Measurements from ENCODE around the gene SERF2.
"Not testable (repeated sequence)": the region's sequence is repeated elsewhere in the genome, so short reads cannot be mapped to it uniquely, and the experiment has no call there.

The SERF2 gene

DNA sequence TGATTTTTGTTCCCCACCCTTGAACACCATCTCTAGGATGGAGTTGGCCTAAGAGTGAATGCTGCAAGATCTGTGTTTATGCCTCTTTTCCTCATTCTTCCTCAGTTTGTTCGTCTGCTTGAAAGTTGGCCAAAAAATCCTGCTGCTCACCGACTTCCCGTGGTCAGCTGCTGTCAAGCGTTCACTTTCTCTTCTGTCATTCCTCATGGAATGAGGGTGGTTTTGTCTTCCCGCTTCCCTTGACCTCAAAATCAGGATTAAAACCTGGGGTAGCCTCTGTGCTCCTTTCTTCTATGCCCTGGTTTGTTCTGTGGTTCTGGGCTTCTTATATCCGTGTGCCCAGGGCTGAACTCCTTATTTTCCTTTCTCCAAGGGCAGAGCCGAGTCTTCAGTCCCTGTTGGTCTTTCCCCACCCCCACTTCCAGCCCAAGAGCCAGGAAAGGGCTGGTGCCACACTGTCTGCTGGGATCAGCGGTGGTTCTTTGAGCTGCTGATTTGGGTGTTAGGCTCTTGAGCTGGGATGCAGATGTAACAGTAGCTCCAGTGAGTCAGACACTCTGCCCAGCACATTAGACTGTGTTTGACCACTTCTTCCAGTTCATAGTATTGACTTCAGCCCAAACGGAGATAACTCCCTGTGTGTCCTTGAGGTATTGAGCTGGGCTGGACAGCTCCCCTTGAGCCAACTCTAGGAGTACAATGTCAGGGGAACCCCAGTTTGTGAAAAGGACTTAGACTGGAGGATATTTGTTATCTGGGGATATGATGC, 2.3 kb downstream of the SERF2 start:
- DNase-seq, result no peak

DNA sequence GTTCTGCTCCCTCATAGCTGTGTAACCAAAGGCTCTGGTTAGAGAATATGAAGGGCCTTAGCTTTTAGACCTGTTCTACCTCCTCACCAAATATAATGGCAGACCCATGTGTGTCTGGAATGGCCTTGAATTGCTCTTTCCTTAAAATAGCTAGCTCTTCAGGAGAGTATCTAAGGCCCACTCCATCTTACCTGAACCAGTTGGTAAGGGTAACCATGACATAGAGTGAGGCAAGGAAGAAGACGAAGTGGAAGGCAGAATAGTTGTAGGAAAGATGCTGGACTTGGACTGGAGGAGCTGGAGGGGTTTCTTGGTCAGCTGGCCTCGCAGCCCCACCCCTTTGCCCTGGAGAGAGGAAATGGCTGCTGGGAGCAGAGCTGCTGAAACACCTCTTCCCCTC, 3.1 kb downstream of the SERF2 start:
- DNase-seq, result no peak

DNA sequence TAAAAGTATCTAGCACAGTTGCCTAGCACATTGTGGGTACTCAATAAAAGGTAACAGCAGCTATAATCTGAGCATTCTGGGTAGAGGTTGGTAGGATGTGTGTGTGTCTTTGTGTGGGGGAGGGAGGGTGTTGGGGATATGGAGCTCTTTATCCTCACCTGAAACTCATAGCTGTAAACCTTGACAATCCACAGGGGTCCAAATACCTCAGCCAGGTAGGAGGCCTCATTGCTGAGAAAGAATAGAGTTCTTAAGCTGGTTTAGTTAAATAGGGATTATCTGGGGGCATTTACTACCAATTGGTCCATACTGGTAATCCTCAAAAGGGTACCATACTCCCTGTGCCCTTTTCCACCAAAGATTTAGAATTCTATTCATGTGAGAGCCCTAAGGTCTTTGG, 3.9 kb downstream of the SERF2 start:
- no peak for DNase-seq

DNA sequence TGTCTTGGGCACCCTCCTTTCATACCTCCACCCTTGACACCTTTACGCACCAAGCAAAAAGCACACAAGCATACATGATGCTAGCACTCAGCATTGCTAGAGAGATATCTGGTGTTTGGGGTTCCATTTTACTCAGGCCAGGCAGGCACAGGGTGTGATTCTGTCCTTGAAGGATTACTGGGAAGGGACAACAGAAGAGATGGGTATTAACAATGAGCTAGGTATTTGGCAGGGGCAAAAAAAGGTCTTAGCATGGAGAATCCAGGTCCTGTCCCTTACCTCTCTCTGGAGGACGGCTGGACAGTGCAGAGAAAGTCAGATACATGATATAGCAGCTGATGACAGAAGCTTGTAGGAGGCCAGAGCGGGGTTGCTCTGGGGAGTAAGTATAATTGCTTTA, 4.4 kb downstream of the SERF2 start:
- DNase-seq, result no peak

DNA sequence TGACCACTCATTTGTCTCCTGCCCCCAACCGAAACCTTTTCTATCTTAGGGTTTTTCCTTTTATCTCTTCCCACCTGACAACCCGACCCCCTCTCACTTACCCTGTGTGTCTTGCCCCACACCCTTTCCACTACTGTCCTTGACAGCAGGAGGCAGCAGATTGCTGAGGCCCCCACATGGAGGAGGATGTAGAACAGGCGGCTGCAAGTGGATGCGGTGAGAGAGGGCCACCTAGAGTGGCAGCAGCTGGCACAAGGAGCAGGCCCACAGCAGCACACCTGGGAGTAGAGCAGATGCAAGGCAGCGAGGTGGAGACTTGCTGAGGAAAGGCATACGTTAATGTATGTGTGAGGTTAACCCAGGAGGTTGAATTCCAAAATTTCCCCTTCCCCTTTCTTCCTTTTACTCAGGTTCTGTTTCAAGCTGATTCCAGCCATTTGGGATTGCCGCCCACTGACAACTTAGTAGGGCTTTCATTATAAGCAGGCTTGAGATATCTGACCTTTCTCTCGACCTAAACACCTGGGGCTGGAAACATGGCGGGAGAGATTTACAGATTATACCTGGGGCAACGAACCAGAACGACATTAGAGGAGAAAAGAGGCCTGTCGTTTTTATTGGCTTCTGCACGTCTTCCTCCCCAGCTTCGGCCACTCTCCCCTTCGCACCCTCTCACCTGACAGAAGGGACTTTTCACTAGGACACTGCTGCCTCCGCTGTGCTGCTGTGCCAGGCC, 7.3 kb downstream of the SERF2 start:
- DNase-seq, result no peak

DNA sequence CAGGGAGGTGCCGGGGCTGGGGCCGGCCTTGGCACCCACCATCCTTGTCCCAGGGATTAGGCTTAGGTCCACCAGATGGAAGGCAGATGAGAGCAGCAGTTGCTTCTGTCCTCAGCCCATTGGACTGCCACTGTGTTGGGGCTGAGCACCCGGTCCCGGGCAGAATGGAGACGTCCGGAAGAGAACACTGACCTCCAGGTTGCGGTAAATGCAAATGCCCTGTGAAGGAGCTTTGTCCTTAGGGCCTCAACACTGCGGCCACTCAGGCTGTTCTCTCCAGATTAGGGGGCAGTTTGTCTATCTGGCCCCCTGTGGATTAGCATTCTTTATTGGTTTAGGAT, 7.8 kb downstream of the SERF2 start, which contains the start of gene SERINC4:
Gene SERINC4, minus strand, starts transcription at position 276 of the 341 bp plus-strand sequence. Its CDS starts 234 bp downstream, at position 42.
- DNase-seq, result no peak

DNA sequence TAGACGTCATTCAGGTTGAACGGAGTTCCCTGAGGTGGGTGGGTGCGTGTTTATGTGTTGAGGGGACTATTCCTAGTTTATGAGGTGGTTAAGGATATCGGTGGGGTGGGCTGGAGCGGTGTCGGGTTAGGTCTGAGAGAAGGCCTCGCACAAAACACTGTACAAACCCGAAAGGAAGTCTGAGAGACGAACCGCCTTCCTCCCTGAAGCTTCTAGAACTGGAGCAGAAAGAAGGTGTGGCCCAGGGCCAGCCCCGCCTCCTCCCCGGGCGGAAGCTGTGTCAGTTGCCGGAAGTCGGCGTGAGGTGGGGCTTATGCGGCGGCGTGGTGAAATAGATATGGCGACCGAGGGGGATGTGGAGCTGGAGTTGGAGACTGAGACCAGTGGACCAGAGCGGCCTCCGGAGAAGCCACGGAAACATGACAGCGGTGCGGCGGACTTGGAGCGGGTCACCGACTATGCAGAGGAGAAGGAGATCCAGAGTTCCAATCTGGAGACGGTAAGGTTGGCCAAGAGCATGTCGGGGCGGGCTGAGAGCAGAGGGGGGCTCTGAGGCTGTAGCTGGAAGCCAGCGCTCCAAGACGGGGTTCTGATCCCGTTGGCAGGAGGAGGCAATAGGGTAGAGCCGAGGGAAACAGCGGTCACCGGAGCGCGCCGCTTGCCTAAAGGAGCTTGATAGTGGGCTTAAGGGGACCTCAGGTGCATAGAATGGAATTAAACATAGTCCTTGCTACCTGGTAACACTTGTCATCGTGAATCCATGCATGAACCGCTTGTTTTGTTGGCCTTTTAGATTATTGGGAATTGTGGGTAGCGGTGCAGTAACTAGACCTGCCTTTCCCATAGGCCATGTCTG, 8.4 kb downstream of the SERF2 start, which contains the start of gene HYPK:
Gene HYPK, plus strand, starts transcription at position 314 of the 856 bp plus-strand sequence. Its CDS starts 24 bp downstream, at position 338.
- peak; percentile 23 for DNase-seq

DNA sequence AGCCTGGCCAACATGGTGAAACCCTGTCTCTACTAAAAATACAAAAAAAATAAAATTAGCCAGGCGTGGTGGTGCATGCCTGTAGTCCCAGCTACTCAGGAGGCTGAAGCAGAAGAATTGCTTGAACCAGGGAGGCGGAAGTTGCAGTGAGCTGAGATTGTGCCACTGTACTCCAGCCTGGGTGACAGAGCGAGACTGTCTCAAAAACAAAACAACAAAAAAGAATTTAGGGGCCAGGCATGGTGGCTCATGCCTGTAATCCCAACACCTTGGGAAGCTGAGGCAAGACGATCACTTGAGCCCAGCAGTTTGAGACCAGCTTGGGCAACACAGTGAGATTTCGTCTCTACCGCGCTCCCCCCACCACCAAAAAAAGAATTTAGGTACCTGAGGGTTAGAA, 10.6 kb downstream of the SERF2 start:
- DNase-seq, result not testable (repeated sequence)

DNA sequence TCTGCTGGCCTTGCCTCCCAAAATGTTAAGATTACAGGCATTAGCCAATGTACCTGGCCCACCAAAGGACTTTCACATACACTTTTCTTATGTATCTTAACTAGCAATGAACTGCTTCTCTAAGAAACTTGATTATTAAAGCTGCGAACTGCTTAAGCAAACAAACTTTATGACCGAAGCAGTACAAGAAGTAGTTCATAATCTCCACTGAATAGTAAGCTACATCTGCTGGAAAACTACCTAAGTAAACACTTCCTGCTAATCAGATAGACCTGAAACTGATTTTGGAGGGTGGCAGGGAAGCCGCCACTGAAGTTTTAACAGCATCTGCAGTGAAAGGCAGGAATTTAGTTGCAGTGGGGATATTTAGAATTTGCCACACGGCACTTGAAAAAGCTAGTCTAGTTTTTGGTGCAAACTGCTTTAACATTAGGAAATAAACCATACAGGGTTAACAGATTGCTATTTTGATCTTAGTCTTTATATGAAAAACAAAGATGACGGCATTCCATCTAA, 16.4 kb downstream of the SERF2 start:
- no peak for DNase-seq

DNA sequence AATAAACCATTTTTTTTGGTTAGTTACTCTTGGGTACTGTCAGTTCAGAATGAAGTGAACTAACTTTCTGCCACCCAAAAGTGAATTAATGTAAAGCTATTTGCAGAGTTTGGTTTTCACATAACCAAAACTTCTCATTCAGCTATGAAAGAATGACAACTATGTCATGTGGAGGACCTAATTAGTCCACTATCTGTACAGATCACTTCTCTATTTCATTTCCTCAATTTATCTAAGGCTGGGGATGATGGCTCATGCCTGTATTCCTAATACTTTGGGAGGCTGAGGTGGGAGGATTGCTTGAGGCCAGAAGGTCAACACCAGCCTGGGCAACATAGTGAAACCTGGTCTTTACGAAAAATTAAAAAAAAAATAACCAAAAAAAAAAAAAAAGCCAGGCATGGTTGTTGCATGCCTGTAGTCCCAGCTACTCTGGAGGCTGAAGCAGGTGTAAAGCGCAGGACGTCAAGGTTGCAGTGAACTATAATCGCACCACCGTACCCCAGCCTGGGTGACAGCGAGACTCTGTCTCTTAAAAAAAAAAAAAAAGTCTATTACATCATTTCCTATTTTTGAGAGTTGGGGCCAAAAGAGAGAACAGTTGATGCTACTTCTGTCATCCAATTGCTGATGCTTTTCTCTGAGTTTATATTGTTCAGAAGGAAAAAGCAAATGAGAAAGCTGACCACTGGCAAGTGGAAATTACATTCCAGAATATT, 17.0 kb downstream of the SERF2 start:
- DNase-seq, result no peak

DNA sequence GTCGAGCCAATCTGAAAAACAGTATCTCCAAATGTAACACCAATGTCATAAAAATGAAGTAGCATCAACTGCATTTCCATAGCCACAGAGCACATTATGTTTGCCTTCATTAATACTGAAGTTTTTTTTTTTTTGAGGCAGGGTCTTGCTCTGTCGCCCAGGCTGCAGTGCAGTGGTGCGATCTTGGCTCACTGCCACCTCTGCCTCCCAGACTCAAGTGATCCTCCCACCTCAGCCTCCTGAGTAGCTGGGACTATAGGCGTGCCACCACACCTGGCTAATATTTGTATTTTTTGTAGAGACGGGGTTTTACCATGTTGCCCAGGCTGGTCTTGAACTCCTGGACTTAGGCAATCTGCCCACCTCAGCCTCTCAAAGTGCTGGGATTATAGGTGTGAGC, 22.9 kb downstream of the SERF2 start:
- not testable (repeated sequence) for DNase-seq

DNA sequence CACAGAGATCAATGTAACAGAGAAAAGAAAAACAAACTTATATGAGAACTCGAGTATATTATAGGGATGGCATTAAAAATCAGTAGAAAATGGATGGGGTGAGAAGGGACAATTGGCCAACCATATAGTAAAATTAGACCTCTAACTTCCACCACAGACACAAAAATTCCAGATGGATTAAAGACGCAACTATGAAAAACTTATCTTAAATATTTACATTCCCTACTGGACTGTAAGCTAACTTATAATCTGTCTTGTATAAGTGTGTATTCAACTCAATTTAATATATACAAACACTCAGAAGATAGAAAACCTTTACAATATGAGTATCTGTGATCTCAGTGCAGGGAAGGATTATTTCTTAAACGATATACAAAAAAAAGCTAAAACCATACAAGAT, 29.4 kb downstream of the SERF2 start:
- DNase-seq, result no peak

DNA sequence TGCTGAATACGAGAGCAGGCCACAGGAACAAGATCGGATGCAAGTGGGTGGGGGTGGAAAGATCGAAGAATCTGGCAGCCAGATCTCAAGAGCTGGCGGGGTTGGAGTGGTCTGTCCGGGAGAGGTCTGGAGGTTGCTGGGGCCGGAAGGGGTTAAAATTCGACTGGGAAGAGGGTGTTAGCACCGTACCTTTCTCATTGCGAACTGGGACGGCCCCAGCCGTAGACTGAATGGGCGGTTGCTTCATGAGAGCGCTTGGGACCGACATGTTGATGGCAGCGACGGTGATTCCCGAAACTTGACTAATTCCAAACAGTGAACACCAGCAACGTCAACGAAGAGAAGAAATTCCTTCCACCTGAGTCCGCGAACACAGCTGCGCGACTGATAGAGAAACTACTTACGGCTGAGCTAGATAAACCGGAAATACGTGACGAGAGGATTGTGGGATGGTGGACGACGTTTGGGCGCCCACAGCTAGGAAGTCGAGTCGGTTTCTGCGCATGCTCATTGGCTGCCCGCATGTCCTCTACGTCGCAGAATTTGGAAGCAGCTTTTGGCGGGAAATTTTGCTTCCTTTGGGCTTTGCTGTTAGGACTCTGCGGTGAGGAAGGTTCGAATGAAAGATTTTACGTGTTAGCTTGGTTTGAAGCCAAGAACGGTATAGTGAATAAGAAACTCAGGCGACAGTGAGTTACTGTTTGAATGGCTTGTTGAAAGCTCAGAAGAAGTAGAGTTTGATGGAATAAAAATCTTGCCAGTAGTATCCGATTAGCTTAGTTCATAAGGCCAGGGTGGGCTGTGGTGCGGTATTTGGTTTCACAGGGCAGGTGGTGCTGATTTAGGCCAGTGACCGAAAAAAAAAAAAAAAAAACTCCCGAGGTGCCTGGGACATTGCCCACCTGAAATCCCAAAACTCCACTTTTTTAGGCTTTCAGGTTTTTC, 32.5 kb downstream of the SERF2 start, which contains the start of gene MFAP1:
Gene MFAP1, minus strand, starts transcription at position 389 of the 945 bp plus-strand sequence. Its CDS starts 121 bp downstream, at position 268.
- peak; percentile 71 for DNase-seq

DNA sequence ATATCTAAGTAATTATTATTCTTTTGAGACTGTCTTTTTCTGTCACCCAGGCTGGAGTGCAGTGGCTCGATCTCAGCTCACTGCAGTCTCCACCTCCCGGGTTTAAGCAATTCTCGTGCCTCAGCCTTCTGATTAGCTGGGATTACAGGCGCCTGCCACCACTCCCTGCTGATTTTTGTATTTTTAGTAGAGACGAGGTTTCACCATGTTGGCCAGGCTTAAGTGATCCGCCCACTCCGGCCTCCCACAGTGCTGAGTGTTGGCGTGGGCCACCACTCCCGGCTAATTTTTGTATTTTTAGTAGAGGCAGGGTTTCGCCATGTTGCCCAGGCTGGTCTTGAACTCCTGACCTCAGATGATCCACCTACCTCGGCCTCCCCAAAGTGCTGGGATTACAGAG, 33.2 kb downstream of the SERF2 start:
- not testable (repeated sequence) for DNase-seq

DNA sequence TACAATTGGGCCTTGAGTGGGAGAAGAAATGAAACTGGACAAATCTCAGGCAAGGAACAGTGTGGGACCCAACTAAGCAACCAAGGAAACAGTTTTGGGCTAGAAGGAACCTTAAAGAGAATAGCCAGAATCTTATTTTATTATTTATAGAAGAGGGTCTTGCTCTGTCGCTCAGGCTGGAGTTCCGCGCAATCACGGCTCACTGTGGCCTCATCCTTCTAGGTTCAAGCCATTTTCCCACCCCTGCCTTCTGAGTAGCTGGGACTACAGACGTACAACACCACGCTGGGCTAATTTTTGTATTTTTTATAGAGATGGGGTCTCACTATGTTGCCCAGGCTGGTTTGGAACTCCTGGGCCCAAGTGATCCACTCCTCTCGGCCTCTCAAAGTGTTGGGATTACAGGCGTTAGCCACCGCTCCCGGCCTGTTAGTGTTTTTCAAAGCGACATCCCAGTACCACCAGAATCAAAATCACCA, 33.9 kb downstream of the SERF2 start:
- no peak for DNase-seq

DNA sequence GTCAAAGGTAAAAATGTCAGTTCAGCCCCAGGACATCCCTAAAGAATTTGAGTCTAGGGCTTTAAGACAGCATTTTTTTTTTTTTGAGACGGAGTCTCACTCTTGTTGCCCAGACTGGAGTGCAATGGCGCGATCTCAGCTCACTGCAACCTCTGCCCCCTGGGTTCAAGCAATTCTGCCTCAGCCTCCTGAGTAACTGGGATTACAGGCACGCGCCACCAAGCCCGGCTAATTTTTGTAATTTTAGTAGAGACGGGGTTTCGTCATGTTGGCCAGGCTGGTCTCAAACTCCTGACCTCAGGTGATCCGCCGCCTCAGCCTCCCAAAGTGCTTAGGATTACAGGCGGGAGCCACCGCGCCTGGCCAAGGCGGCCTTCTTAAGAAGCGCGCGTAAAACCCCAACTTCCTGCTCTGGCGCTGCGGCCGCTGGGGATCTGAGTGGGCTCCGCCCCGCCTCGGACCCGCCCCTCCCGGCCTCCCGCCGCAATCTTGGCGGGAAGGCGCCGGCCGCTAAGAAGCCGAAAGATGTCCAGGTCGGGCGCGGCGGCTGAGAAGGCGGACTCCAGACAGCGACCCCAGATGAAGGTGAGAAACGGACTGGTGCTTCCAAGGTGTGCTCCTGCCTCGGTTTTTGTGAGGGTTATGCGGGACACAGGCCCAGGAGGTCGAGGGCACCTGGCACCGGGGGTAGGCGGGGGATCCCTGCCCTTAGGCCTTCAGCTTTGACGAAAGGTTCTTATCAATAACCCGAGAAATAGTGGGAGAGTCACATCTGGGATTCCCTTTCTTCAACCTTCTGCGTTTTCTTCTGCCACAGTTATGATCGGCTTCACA, 34.6 kb downstream of the SERF2 start, which contains the start of gene WDR76:
Gene WDR76, plus strand, starts transcription at position 495 of the 834 bp plus-strand sequence. Its CDS starts 31 bp downstream, at position 526.
- DNase-seq, result peak; percentile 45

DNA sequence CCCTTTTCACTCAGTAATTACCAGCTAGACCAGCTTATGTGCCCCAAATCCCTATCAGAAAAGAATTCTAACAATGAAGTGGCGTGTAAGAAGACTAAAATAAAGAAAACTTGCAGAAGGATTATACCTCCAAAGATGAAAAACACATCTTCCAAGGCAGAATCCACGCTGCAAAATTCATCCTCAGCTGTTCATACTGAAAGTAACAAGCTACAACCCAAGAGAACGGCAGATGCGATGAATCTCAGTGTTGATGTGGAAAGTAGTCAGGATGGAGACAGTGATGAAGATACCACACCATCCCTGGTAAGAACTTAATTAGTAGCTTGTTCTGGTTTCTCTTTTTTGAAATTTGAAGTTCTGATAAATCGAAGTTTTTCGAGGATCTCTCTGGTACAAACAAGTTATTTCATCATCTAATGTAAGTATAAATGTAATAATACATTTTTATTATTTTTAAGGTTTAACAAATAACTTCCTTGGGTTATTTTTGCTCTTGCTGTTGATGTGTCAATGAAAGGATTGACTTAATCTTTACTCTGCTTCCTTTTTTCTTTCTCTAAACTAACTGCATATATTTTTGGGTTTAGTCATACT, 36.0 kb downstream of the SERF2 start:
- no peak for DNase-seq

DNA sequence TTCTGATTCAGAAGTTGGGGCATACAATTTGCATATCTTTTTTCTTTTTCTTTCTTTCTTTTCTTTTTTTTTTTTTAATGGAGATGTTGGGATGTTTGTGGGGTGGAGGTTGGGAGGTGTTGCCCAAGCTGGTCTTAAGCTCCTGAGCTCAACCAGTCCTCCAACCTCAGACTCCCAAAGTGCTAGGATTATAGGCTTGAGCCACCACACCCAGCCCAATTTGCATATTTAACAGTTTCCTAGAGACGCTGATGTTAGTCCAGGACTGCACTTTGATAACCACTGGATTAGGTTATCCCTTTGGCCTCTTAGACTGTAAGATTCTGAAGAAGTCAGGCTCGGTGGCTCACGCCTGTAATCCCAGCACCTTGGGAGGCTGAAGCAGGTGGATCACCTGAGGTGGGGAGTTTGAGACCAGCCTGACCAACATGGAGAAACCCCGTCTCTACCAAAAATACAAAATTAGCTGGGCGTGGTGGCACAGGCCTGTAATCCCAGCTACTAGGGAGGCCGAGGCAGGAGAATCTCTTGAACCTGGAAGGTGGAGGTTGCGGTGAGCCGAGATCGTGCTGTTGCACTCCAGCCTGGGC, 37.9 kb downstream of the SERF2 start:
- not testable (repeated sequence) for DNase-seq
